NT2/D1 (cell line): ENCODE data around the gene CA4.
"Not testable (repeated sequence)": the region's sequence is repeated elsewhere in the genome, so short reads cannot be mapped to it uniquely, and the experiment has no call there.

Experiments used
- DNase-seq: peaks from one replicate; pipeline ENCODE4 v3.0.0-alpha.2; 2011; ENCODE audit warnings: low read depth, low spot score
- H3K27me3 ChIP-seq: 2 replicates; pipeline ENCODE4 v1.6.0; 2011; ENCODE audit warnings: mild to moderate bottlenecking; ENCODE audit not compliant: insufficient read length, insufficient read depth
- H3K36me3 ChIP-seq: 2 replicates; pipeline ENCODE4 v1.6.1; 2011; ENCODE audit warnings: mild to moderate bottlenecking, low read length, mixed read lengths; ENCODE audit not compliant: insufficient read depth, insufficient read length
- H3K4me1 ChIP-seq: 2 replicates; pipeline ENCODE4 v1.5.1; 2011; ENCODE audit not compliant: insufficient read depth, insufficient read length
- H3K4me3 ChIP-seq: 2 replicates; pipeline ENCODE4 v1.5.1; 2011; ENCODE audit warnings: low read depth; ENCODE audit not compliant: insufficient read length
- H3K9ac ChIP-seq: 2 replicates; pipeline ENCODE4 v1.6.0; 2011; ENCODE audit warnings: low read depth; ENCODE audit not compliant: insufficient read length
- H3K9me3 ChIP-seq: 2 replicates; pipeline ENCODE4 v1.5.1; 2011; ENCODE audit warnings: mild to moderate bottlenecking, low read length; ENCODE audit not compliant: insufficient read depth
- SUZ12 ChIP-seq: IDR thresholded peaks from 2 replicates; pipeline ENCODE4 v1.6.1; 2011; ENCODE audit not compliant: insufficient read length, insufficient read depth; ENCODE audit errors: extremely low read depth
- YY1 ChIP-seq: IDR thresholded peaks from 2 replicates; pipeline ENCODE4 v1.6.1; 2011; ENCODE audit not compliant: insufficient read length, insufficient read depth
- ZNF274 ChIP-seq: IDR thresholded peaks from 2 replicates; pipeline ENCODE4 v1.6.1; 2011; ENCODE audit warnings: mild to moderate bottlenecking, low read depth, low read length

CA4 gene

GRCh38 chr17:60149691-60150582 is at the start of gene CA4:
Gene CA4 (plus strand): TSS chr17:60149973. CDS start chr17:60150035, 62 bp downstream.
- Histone ChIP-seq H3K9ac (peak within 1 kb of the TSS; percentile 68), H3K4me3 (peak within 1 kb of the TSS; percentile 49), H3K4me1 (peaks cover 25% of the 10 kb centered on the region), H3K27me3 (peaks cover 68% of the 10 kb centered on the region), H3K9me3 (no peaks in the 10 kb centered on the region), H3K36me3 (no peaks in the 10 kb centered on the region)
- no peak for DNase-seq
- TF ChIP-seq ZNF274 = no peak
- TF ChIP-seq SUZ12 = no peak

DNA sequence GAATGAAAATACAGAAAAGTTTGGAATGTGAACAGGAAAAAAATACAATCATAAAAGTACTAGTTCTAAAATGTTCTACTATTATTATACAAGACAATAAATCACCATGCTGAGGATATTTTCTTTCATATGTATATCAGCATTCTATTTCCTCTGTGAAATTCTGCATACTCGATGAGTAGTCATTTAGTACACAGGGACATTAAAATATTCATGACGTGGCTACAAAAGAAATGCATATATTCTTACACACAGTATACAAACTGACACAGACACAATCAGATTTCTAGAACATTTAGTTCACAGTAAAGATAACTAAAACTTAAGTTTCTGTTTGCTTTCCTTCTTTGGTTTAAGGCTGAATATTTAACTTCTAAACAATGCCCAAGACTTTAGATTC is 49.2 kb upstream of the CA4 start:
- not testable (repeated sequence) for H3K4me1 ChIP-seq, H3K9ac ChIP-seq, H3K4me3 ChIP-seq, H3K27me3 ChIP-seq, H3K36me3 ChIP-seq, H3K9me3 ChIP-seq, DNase-seq

- not testable (repeated sequence) for H3K9ac ChIP-seq, H3K27me3 ChIP-seq, H3K4me1 ChIP-seq, DNase-seq, H3K9me3 ChIP-seq, H3K36me3 ChIP-seq
- H3K4me3 ChIP-seq = peak overlapping the region; percentile 21
Measured at GRCh38 chr17:60102015-60102631, 47.6 kb upstream of the CA4 start.

- no peak for TF ChIP-seq SUZ12
- TF ChIP-seq YY1 = no peak
- no peak for TF ChIP-seq ZNF274
- H3K9me3 ChIP-seq = no peaks in the 10 kb centered on the region
- peak overlapping the region; percentile 21 for H3K4me3 ChIP-seq
- H3K9ac ChIP-seq = no peak overlapping the region
- peaks cover 1% of the 10 kb centered on the region for H3K4me1 ChIP-seq
- DNase-seq = no peak
- H3K27me3 ChIP-seq = no peaks in the 10 kb centered on the region
- no peaks in the 10 kb centered on the region for H3K36me3 ChIP-seq
Measured at GRCh38 chr17:60102632-60103096, 47.1 kb upstream of the CA4 start.

- Histone ChIP-seq H3K36me3 (no peaks in the 10 kb centered on the region), H3K27me3 (no peaks in the 10 kb centered on the region), H3K4me3 (no peak overlapping the region), H3K9ac (no peak overlapping the region), H3K9me3 (no peaks in the 10 kb centered on the region), H3K4me1 (peaks cover 3% of the 10 kb centered on the region)
- no peak for TF ChIP-seq YY1
- TF ChIP-seq ZNF274 = no peak
- TF ChIP-seq SUZ12 = no peak
- DNase-seq = no peak
Measured at GRCh38 chr17:60103957-60104356, 45.8 kb upstream of the CA4 start.

- no peaks in the 10 kb centered on the region for H3K36me3 ChIP-seq
- H3K4me3 ChIP-seq = no peak overlapping the region
- TF ChIP-seq ZNF274 = no peak
- TF ChIP-seq YY1 = no peak
- TF ChIP-seq SUZ12 = no peak
- DNase-seq = no peak
- no peaks in the 10 kb centered on the region for H3K27me3 ChIP-seq
- peaks cover 3% of the 10 kb centered on the region for H3K4me1 ChIP-seq
- no peak overlapping the region for H3K9ac ChIP-seq
- no peaks in the 10 kb centered on the region for H3K9me3 ChIP-seq
Measured at GRCh38 chr17:60106340-60107059, 43.3 kb upstream of the CA4 start.

GRCh38 chr17:60107526-60108257 is 42.1 kb upstream of the CA4 start:
- no peak for DNase-seq
- Histone ChIP-seq H3K27me3 (no peaks in the 10 kb centered on the region), H3K9me3 (no peaks in the 10 kb centered on the region), H3K4me3 (no peak overlapping the region), H3K9ac (no peak overlapping the region), H3K4me1 (peaks cover 3% of the 10 kb centered on the region), H3K36me3 (no peaks in the 10 kb centered on the region)
- TF ChIP-seq ZNF274 = no peak
- no peak for TF ChIP-seq YY1
- no peak for TF ChIP-seq SUZ12

GRCh38 chr17:60108309-60108708 is 41.5 kb upstream of the CA4 start:
- H3K9me3 ChIP-seq, H3K36me3 ChIP-seq, H3K9ac ChIP-seq, H3K4me3 ChIP-seq, H3K27me3 ChIP-seq, DNase-seq, H3K4me1 ChIP-seq: not testable (repeated sequence)
